ENCODE results near the gene EFNA2. TPM values are rescaled to one million over a fixed set of nuclear protein-coding genes. Genes with fewer than 3 reads are reported as not detected.
A peak's percentile ranks its signal among the peaks of the same experiment; 100 is the strongest.

EFNA2 gene
- polyA plus RNA-seq, 1 of the 3 experiments (the other 2 are of a cell fraction), result 1.1 TPM

- Histone ChIP-seq H3K36me3 (replicated peaks in 1 of 2; ENCODE audit: control insufficient read depth in 1 of 2, insufficient read depth in 2 of 2, low read length in 1 of 2) (peaks cover 0 to 11% of the 10 kb centered on the region in 2 experiments), H3K9me3 (no peaks in the 10 kb centered on the region), H3K4me1 (ENCODE audit: control insufficient read depth in 1 of 2, insufficient read depth in 2 of 2, low read depth in 1 of 2, low read length in 1 of 2) (peaks cover 18 to 41% of the 10 kb centered on the region in 2 experiments; a peak in 2 of 4 replicates), H3K79me2 (ENCODE audit: insufficient read depth) (peaks cover 43% of the 10 kb centered on the region), H3K4me3 (ENCODE audit: low read depth in 2 of 2, low read length in 1 of 2) (peak overlapping the region in 1 of 2 experiments; percentile 47; a peak in 3 of 4 replicates), H3K9me2 (no peaks in the 10 kb centered on the region), H3K9ac (0 out of 2 replicates have a peak overlapping the region, but pooled peaks have one; percentile 56), H4K20me1 (ENCODE audit: insufficient read depth) (peaks cover 18% of the 10 kb centered on the region; the same call in 1 of the 2 replicates), H2AFZ (ENCODE audit: low read depth) (no peak overlapping the region), H3F3A (replicated peaks; ENCODE audit: insufficient read depth) (peaks cover 32% of the 10 kb centered on the region), H3K27me3 (ENCODE audit: insufficient read depth) (no peaks in the 10 kb centered on the region), H3K4me2 (peak overlapping the region; percentile 85), H3K27ac (ENCODE audit: low read depth in 2 of 2, low read length in 1 of 2) (peak overlapping the region; percentile 65 to 86; a peak in 3 of 4 replicates)
- CTCF ChIA-PET, result interaction anchor here (1.1 to 9.7 kb wide), 8 partner anchors 18 to 126 kb away, joined by 3 to 594 read pairs (median 12); partner anchors contain the start of gene CIRBP
- POLR2A ChIA-PET, result interaction anchor here (4.3 kb wide), 1 partner anchor 30 kb away, joined by 49 read pairs; the partner anchor contains the start of gene CIRBP
- 93% methylated on average over 11 of the region's 11 CpGs for WGBS (ENCODE audit: low lambda C conversion rate)
- no peak for TF ChIP-seq POLR2AphosphoS5 (IDR thresholded peaks at IDR 0.05; ENCODE audit: low read depth, low read length)
- no peak for TF ChIP-seq NFIC (IDR thresholded peaks at IDR 0.05; ENCODE audit: borderline replicate concordance)
- no peak for TF ChIP-seq ELF1 (IDR thresholded peaks at IDR 0.05)
- TF ChIP-seq RAD21 (IDR thresholded peaks at IDR 0.05; ENCODE audit: low read length), result no peak
- TF ChIP-seq, protein P1, sequence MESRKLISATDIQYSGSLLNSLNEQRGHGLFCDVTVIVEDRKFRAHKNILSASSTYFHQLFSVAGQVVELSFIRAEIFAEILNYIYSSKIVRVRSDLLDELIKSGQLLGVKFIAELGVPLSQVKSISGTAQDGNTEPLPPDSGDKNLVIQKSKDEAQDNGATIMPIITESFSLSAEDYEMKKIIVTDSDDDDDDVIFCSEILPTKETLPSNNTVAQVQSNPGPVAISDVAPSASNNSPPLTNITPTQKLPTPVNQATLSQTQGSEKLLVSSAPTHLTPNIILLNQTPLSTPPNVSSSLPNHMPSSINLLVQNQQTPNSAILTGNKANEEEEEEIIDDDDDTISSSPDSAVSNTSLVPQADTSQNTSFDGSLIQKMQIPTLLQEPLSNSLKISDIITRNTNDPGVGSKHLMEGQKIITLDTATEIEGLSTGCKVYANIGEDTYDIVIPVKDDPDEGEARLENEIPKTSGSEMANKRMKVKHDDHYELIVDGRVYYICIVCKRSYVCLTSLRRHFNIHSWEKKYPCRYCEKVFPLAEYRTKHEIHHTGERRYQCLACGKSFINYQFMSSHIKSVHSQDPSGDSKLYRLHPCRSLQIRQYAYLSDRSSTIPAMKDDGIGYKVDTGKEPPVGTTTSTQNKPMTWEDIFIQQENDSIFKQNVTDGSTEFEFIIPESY (IDR thresholded peaks at IDR 0.05; ENCODE audit: borderline replicate concordance, low read depth), result no peak
- TF ChIP-seq SMC3 (IDR thresholded peaks at IDR 0.05; ENCODE audit: low read depth, low read length), result no peak
- no peak for TF ChIP-seq RFX5 (IDR thresholded peaks at IDR 0.05; ENCODE audit: low read length)
- no peak for DNase-seq
Observed at GRCh38 chr19:1239420-1239795, 46.3 kb upstream of the EFNA2 start.

- Histone ChIP-seq H3K9me2 (no peaks in the 10 kb centered on the region), H3K79me2 (ENCODE audit: insufficient read depth) (peaks cover 43% of the 10 kb centered on the region), H2AFZ (ENCODE audit: low read depth) (peak overlapping the region; percentile 63; the same call in 1 of the 2 replicates), H3K9me3 (no peaks in the 10 kb centered on the region), H3K36me3 (replicated peaks in 1 of 2; ENCODE audit: control insufficient read depth in 1 of 2, insufficient read depth in 2 of 2, low read length in 1 of 2) (peaks cover 0 to 4% of the 10 kb centered on the region in 2 experiments), H3K4me3 (ENCODE audit: low read depth in 2 of 2, low read length in 1 of 2) (peak overlapping the region; percentile 47 to 53), H4K20me1 (ENCODE audit: insufficient read depth) (peaks cover 18% of the 10 kb centered on the region; the same call in 1 of the 2 replicates), H3K4me1 (ENCODE audit: control insufficient read depth in 1 of 2, insufficient read depth in 2 of 2, low read depth in 1 of 2, low read length in 1 of 2) (peaks cover 22 to 47% of the 10 kb centered on the region in 2 experiments; a peak in 3 of 4 replicates), H3K27ac (ENCODE audit: low read depth in 2 of 2, low read length in 1 of 2) (peak overlapping the region; percentile 65 to 86; a peak in 3 of 4 replicates), H3K9ac (peak overlapping the region; percentile 56; the same call in 1 of the 2 replicates), H3K4me2 (peak overlapping the region; percentile 99), H3F3A (replicated peaks; ENCODE audit: insufficient read depth) (peaks cover 38% of the 10 kb centered on the region), H3K27me3 (ENCODE audit: insufficient read depth) (no peaks in the 10 kb centered on the region)
- DNase-seq, result peak; percentile 98
- 23% methylated on average over 18 of the region's 84 CpGs for WGBS (ENCODE audit: low lambda C conversion rate)
- POLR2A ChIA-PET, result interaction anchor here (4.3 kb wide), 1 partner anchor 29 kb away, joined by 49 read pairs; the partner anchor contains the start of gene CIRBP
- CTCF ChIA-PET, result interaction anchor here (0.8 to 9.7 kb wide), 23 partner anchors 12 to 319 kb away, joined by 3 to 594 read pairs (median 4); partner anchors contain the start of gene CIRBP
- TF ChIP-seq CTCF (IDR thresholded peaks at IDR 0.05), result peak; percentile 68
- TF ChIP-seq POLR2AphosphoS5 (IDR thresholded peaks at IDR 0.05; ENCODE audit: low read depth, low read length), result no peak
- TF ChIP-seq FOSL2 (IDR thresholded peaks at IDR 0.05; ENCODE audit: borderline replicate concordance, low read depth), result no peak
- TF ChIP-seq CHD2 (IDR thresholded peaks at IDR 0.05; ENCODE audit: low read length, partially characterized antibody), result no peak
- TF ChIP-seq NRF1 (IDR thresholded peaks at IDR 0.05; ENCODE audit: low read depth, low read length), result peak; percentile 95
- no peak for TF ChIP-seq SIN3A (IDR thresholded peaks at IDR 0.05; ENCODE audit: borderline replicate concordance, low read depth, low read length)
- peak; percentile 25; the same call in 1 of the 2 replicates for TF ChIP-seq MXI1 (IDR thresholded peaks at IDR 0.05; ENCODE audit: low read depth, low read length)
- TF ChIP-seq, protein P2, sequence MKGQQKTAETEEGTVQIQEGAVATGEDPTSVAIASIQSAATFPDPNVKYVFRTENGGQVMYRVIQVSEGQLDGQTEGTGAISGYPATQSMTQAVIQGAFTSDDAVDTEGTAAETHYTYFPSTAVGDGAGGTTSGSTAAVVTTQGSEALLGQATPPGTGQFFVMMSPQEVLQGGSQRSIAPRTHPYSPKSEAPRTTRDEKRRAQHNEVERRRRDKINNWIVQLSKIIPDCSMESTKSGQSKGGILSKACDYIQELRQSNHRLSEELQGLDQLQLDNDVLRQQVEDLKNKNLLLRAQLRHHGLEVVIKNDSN (IDR thresholded peaks at IDR 0.05; ENCODE audit: borderline replicate concordance, low read depth), result no peak
- TF ChIP-seq, protein P3, sequence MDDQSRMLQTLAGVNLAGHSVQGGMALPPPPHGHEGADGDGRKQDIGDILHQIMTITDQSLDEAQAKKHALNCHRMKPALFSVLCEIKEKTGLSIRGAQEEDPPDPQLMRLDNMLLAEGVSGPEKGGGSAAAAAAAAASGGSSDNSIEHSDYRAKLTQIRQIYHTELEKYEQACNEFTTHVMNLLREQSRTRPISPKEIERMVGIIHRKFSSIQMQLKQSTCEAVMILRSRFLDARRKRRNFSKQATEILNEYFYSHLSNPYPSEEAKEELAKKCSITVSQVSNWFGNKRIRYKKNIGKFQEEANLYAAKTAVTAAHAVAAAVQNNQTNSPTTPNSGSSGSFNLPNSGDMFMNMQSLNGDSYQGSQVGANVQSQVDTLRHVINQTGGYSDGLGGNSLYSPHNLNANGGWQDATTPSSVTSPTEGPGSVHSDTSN (IDR thresholded peaks at IDR 0.05), result no peak
- no peak for TF ChIP-seq JUND (IDR thresholded peaks at IDR 0.05)
- no peak for TF ChIP-seq RFX5 (IDR thresholded peaks at IDR 0.05; ENCODE audit: low read length)
- TF ChIP-seq MEF2A (IDR thresholded peaks at IDR 0.05; ENCODE audit: borderline replicate concordance, low read depth), result no peak
- no peak for TF ChIP-seq ELF1 (IDR thresholded peaks at IDR 0.05)
- TF ChIP-seq SMC3 (IDR thresholded peaks at IDR 0.05; ENCODE audit: low read depth, low read length), result peak; percentile 82
- no peak for TF ChIP-seq GATA2 (CRISPR knock-in tag; IDR thresholded peaks at IDR 0.05)
- no peak for TF ChIP-seq NFIC (IDR thresholded peaks at IDR 0.05; ENCODE audit: borderline replicate concordance)
- TF ChIP-seq FOXM1 (IDR thresholded peaks at IDR 0.05; ENCODE audit: low read depth), result no peak
Observed at GRCh38 chr19:1239796-1240737, 45.6 kb upstream of the EFNA2 start.

Data from SK-N-SH (cell line).